HG03575 (cell line): ENCODE data around the gene PPL.

Source experiments
- ATAC-seq: cut with Tn5 transposase; IDR thresholded peaks from one replicate; pipeline ENCODE4 v1.9.1; 2021; ENCODE audit not compliant: unreplicated experiment, insufficient number of reproducible peaks, low FRiP score; ENCODE audit errors: extremely low read depth

PPL gene

DNA sequence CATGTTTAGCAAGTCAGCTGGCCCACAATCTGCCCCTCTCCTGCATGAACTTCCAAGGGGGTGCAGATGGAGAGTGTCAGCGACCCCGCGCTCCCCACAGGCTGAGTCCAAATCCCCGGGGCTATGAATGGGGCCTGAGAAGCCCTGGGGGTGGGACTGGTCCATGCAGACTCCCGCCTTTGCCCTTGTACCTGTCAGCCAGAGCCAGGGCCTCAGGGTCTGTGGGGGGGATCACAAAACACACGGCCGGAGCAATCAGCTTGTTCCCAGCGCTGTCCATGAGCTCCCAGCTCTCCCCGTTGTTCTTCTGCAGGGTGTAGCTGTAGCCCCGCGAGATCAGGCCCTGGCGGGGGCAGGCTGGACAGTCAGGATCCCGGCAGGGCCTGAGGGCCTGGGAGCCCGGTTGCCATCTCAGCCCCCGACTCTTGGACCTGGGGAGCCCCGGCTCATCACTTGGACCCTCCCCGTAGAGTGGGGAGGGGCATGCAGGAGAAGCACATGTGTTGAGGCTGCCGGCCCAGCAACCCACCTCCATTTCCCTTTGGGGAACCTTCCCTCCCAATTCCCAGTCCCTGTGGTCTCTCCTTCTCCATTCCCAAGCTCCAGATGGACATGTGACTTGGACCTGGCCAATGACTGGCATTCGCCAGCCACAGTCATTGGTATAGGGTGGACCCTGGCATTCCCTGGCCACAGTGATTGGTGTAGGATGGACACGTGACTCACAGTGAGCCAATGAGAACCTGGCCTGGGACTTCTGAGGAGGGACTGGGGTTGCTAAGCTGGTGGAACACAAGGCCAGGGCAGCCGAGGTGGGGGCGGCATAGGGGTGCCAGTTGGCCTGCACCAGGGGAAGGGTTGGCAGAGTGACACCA lies 42.4 kb downstream of the PPL start:
- no peak for ATAC-seq

- no peak for ATAC-seq
Observed at GRCh38 chr16:4893103-4893862, 43.7 kb downstream of the PPL start.

GRCh38 chr16:4892361-4893102 lies 44.4 kb downstream of the PPL start:
- ATAC-seq, result no peak

DNA sequence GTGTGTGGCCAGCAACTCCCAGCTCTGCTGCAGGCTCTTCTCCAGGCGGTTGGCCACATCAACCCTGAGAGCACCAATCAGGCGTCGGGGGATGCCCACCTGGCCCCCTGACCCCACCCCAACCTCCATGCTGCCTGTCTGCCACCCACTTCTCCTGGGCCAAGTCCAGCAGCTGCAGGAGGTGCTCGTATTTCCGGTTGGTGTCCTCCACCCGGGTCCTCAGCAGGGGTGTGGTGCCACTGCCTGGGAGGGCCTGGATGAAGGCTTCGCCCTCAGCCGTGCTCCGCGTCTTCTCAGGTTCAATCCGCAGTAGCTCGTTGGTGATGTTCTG lies 45.1 kb downstream of the PPL start:
- ATAC-seq, result no peak

DNA sequence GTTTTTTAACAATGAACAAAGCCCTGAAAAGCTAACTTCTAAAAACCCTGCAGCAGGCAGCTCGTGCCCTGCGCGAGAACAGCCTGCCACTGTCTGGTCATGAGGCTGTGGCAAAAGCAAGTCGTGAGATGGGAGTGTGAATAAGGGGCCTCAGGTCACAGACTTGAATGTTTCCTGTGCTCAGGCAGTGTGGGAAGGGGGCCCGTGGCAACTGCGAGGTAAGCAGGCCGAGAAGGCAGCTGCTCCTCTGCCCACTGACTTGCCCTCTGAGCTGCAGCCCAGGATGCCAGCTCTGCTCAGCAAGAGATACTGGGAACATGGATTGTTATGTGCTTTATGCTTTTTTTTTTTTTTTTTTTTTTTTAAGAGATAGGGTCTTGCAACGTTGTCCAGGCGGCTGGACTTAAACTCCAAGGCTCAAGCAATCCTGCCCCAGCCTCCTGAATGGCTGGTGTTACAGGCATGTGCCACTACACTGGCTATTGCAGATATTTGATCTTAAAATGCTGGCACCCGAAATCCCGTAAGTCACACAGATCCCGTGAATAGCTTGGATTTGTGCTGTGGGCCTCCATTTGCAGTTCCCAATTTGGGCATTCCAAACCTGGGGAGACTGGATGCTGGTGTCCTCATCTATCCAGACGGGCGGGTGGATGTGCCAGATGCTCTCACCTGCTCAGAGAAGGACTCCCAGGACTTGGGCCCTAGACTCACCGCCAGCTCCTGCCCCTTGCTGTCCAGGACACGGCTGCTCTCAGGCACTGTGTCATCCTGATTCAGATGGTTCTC lies 45.7 kb downstream of the PPL start:
- ATAC-seq, result no peak

- ATAC-seq, result no peak
Observed at GRCh38 chr16:4890686-4891085, 46.3 kb downstream of the PPL start.

DNA sequence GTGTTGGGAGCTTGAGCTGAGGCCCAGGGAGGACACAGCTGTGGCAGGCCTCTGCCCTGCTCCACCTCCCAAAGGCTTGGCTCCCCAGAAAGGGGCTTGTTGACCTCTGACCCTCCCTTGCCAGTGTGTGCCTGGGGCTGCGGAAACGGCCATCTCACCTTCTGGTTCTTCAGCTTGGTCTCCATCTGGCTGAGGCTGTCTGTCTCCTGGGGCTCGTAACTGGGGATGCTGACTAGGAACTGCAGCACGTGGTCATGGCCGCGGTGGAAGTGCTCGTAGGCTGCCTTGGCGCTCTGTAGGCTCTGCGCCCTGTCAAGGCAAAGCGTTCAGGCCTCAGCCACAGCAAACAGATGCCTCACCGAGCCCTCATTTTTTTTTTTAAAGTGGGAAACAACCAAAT lies 46.9 kb downstream of the PPL start:
- ATAC-seq, result no peak

DNA sequence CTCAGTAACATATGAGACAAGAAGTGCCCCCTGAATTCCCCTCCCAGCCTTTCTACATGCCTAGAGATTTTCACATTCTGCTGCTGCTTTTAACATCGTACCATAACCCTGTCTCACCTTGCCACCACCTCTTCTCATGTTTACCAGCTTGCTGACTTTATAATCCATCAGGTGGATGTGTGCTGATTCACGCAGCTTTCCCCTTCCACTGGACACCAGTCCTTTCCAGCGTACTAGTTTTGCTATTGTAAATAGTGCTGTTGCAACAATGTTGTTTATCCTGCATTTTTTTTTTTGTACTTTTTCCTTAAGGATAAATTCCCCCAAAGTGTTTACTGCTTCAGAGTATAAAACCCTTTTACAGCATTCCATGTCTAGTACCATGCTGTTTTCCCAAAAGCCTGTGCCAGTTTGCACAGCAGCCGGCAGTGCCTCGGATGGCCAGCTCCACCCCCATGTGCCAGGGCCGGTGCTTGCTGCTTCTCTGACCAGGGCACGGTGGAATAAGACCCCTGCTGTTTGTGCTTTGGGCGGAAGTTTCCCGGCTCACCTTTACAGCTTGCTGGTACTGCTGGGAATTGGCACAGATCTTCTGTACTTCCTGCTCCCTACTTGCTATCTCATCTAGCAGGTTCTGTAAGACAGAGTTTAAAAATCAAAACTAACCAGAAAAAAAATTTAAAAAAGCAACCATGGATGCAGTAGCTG lies 48.4 kb downstream of the PPL start:
- ATAC-seq, result no peak

DNA sequence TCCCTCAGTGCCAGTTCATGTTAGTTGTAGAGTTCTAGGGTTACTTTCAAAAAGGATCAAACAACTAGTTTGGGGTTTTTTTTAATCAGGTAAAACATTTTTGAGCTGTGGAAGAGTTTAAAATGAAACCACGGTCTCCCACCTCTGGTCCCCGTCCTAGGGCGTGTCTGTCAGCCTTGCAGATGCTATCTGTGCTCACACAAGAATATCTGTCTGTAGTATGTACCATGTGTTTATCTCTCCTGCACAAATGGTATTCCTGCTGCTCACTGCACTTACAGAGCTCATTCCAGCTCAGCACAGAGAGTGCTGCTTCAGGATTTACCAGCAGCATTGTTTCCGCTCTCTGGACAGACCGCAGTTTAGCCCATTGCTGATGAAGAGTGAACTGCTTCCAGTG lies 50.8 kb downstream of the PPL start:
- ATAC-seq, result no peak

- no peak for ATAC-seq
Observed at GRCh38 chr16:4884972-4885874, 51.7 kb downstream of the PPL start.

- no peak for ATAC-seq
Observed at GRCh38 chr16:4884209-4884608, 52.7 kb downstream of the PPL start.

- no peak for ATAC-seq
Observed at GRCh38 chr16:4883501-4883900, 53.4 kb downstream of the PPL start.

DNA sequence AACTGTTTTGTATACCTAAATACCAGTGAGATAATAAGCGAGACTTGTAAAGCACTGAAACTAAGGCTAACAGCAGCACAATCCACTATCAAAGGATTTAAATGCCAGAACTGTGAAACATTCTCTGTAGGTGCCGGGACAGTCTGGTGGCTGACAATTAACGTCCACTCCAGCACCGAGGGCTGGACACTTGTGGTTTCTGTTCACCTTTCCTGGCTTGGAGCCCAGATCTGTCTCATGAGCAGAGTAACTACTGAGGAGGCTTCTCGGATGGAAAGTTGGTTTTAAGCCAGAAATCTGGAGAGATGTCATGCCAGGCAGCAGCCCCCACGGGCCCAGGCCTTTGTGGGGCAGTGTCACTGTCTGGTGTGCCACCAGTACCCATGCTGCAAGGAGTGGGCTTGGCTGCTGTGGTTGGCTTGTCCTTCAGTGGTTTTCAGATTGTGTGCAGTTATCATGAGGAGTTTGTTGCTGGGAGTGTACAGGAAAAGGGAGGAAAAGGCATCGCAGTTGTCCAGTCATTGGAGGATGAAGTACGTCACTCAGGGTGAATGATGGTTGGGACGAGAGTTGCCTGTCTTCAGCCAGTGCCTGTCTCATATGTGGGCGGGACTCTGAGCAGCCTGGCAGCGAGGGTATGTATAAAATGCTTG lies 54.2 kb downstream of the PPL start:
- no peak for ATAC-seq

DNA sequence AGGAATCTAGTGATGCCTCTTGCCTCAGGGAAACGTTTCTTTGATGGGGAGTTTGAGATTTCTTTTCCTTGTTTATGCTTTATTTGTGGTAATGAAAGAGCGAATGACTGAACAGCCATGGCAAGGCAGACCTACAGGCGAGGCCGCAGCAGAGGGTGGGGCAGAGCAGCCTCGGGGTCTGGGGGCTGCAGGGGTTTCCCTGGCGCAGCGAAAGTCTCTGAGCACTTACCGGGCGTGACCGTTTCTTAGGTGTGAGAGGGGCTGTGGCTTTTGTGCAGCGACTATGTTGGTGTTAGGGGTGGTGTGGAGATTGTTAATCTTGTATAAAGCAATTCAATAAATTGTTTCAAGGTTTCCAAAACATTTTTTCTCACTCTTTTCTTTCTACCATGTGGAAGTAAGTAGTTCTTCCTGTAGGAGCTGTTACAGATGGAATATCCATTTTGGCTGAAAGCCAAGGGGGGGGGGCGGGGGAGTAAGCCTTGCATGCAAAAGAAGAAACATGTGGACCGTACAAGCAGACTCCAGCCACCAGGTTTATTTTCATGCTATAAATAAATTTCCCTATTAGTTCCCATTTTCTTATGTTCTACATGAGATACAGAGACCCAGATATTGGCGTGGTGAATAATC lies 54.8 kb downstream of the PPL start:
- ATAC-seq, result no peak

DNA sequence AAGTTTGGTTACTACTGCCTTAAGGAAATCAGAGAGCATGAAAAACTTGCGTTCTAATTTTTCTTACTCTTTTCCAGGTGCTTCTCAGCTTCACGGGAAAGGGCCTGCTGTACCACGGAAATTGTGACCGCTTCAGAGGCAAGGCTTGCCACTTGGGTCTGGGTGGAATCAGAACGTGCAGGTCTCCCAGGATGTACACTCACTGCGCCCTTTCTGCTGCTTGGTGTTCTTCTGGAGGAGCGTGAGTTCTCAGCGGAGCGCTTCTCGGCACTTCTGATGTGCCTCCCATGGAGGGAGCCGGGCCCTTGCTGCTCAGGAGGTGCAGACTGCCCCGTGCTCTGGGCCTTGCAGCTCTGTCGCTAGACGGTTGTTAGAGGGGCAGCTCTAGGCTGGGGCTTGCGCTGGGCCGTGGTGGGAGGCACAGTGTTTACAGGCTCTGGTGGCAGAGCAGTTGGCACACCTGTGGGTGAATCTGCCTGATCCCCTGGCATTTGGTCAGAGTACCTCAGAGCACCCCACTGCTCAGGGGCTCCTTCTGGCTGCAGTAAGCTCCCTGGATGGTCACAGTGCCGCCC lies 56.9 kb downstream of the PPL start:
- ATAC-seq, result no peak

- ATAC-seq, result no peak
Observed at GRCh38 chr16:4879049-4879448, 57.9 kb downstream of the PPL start.

GRCh38 chr16:4877380-4877685 lies 59.6 kb downstream of the PPL start:
- no peak for ATAC-seq
